Measurements from ENCODE around the gene MDK.

DNA sequence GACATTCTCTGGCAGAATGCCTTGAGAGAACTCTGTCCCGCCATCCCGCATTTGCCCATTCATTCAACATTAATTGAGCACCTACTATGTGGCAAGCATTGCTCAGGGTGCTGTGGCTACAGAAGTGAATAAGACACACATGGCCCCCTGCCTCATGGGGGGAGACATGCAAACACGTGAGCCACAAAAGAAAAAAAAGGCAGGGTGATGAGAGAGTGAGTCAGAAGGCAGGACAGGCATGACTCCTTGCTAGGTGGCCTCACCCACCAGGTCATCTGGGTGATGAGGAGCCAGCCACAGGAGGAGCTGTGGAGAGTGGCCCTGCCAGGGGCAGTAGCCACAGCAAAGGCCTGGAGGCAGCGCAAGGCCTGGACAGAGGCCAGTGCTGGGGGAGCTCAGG lies 5.2 kb downstream of the MDK start:
- TF ChIP-seq SMC3 (conservative IDR thresholded peaks at IDR 0.05; ENCODE audit: poor library complexity), result no peak
- TF ChIP-seq TAF1 (IDR thresholded peaks at IDR 0.05; ENCODE audit: low read depth), result no peak
- TF ChIP-seq CTCF (IDR thresholded peaks at IDR 0.05; ENCODE audit: poor library complexity, severe bottlenecking), result no peak
